GM12892 (cell line): ENCODE measurements around the gene SLC4A1.

Experiments
- POLR2AphosphoS5 ChIP-seq: IDR thresholded peaks from 2 replicates; pipeline ENCODE4 v1.6.1; 2011; ENCODE audit warnings: low read depth, low read length, control low read depth
- TAF1 ChIP-seq: IDR thresholded peaks from 2 replicates; pipeline ENCODE4 v1.6.1; 2011; ENCODE audit warnings: low read depth, mild to moderate bottlenecking, control low read depth, low read length, borderline replicate concordance

DNA sequence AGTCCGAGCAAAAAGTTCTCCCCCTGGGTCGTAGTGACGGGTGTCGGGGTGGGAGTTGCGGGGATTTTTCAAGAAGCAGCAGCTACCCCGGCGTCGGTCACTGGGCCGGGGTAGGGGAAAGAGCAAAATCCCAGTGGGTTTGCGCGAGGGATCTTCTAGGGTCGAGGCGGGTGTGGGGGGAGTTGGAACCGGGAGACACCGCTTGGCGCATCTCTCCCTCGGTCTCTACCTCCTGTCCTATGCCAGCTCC is 46.1 kb downstream of the SLC4A1 start:
- TF ChIP-seq TAF1 = no peak
- no peak for TF ChIP-seq POLR2AphosphoS5
